ENCODE results near the gene TXNRD3. TPM values are rescaled to one million over a fixed set of nuclear protein-coding genes. Genes with fewer than 3 reads are reported as not detected.

Gene TXNRD3
- polyA plus RNA-seq, 1 of the 3 experiments (the other 2 are of a cell fraction) = 4.7 TPM

GRCh38 chr3:126655887-126656286, 963 bp upstream of the TXNRD3 start:
- Histone ChIP-seq H3K9me3 (no peaks in the 10 kb centered on the region), H3K4me2 (no peak overlapping the region), H3K36me3 (replicated peaks in 1 of 2; ENCODE audit: control insufficient read depth in 1 of 2, insufficient read depth in 2 of 2, low read length in 1 of 2) (peaks cover 0 to 2% of the 10 kb centered on the region in 2 experiments), H3K4me3 (ENCODE audit: low read depth in 2 of 2, low read length in 1 of 2) (no peak overlapping the region), H3K27me3 (ENCODE audit: insufficient read depth) (no peaks in the 10 kb centered on the region; the same call in 1 of the 2 replicates), H3K9me2 (no peaks in the 10 kb centered on the region), H2AFZ (ENCODE audit: low read depth) (no peak overlapping the region), H3K79me2 (ENCODE audit: insufficient read depth) (no peaks in the 10 kb centered on the region), H3F3A (replicated peaks; ENCODE audit: insufficient read depth) (no peaks in the 10 kb centered on the region), H4K20me1 (ENCODE audit: insufficient read depth) (no peaks in the 10 kb centered on the region), H3K9ac (no peak overlapping the region), H3K4me1 (ENCODE audit: control insufficient read depth in 1 of 2, insufficient read depth in 2 of 2, low read depth in 1 of 2, low read length in 1 of 2) (peaks cover 0 to 9% of the 10 kb centered on the region in 2 experiments; a peak in 2 of 4 replicates), H3K27ac (ENCODE audit: low read depth in 2 of 2, low read length in 1 of 2) (no peak overlapping the region)
- no peak for DNase-seq
- no peak for TF ChIP-seq POLR2AphosphoS5 (IDR thresholded peaks at IDR 0.05; ENCODE audit: low read depth, low read length)
- TF ChIP-seq RFX5 (IDR thresholded peaks at IDR 0.05; ENCODE audit: low read length) = no peak
- no peak for TF ChIP-seq SMC3 (IDR thresholded peaks at IDR 0.05; ENCODE audit: low read depth, low read length)
- no peak for TF ChIP-seq GATA2 (CRISPR knock-in tag; IDR thresholded peaks at IDR 0.05)
- no peak for TF ChIP-seq REST (IDR thresholded peaks at IDR 0.05; ENCODE audit: low read depth, low read length)
- TF ChIP-seq ELF1 (IDR thresholded peaks at IDR 0.05) = no peak
- TF ChIP-seq RCOR1 (IDR thresholded peaks at IDR 0.05; ENCODE audit: low read length) = no peak
- TF ChIP-seq EZH2phosphoT487 (IDR thresholded peaks at IDR 0.05; ENCODE audit: borderline replicate concordance, low read depth) = no peak
- CTCF ChIA-PET = interaction anchor here (0.6 to 3.0 kb wide), 4 partner anchors 12 to 888 kb away, joined by 3 to 17 read pairs (median 4); no protein-coding TSS in a partner anchor
- POLR2A ChIA-PET = interaction anchor here (1.7 kb wide), 1 partner anchor 17 kb away, joined by 5 read pairs; no protein-coding TSS in a partner anchor
- 89% methylated on average over 11 of the region's 11 CpGs for WGBS (ENCODE audit: low lambda C conversion rate)

- Histone ChIP-seq H3K79me2 (ENCODE audit: insufficient read depth) (peaks cover 17% of the 10 kb centered on the region), H3K9me3 (no peaks in the 10 kb centered on the region), H3K4me1 (ENCODE audit: control insufficient read depth in 1 of 2, insufficient read depth in 2 of 2, low read depth in 1 of 2, low read length in 1 of 2) (peaks cover 0 to 3% of the 10 kb centered on the region in 2 experiments; a peak in 2 of 4 replicates), H3K36me3 (replicated peaks in 1 of 2; ENCODE audit: control insufficient read depth in 1 of 2, insufficient read depth in 2 of 2, low read length in 1 of 2) (peaks cover 6 to 8% of the 10 kb centered on the region in 2 experiments), H3K4me2 (no peak overlapping the region), H3K9ac (no peak overlapping the region), H4K20me1 (ENCODE audit: insufficient read depth) (no peaks in the 10 kb centered on the region), H3F3A (replicated peaks; ENCODE audit: insufficient read depth) (peaks cover 4% of the 10 kb centered on the region), H3K4me3 (ENCODE audit: low read depth in 2 of 2, low read length in 1 of 2) (no peak overlapping the region), H3K9me2 (no peaks in the 10 kb centered on the region), H2AFZ (ENCODE audit: low read depth) (no peak overlapping the region), H3K27ac (ENCODE audit: low read depth in 2 of 2, low read length in 1 of 2) (no peak overlapping the region), H3K27me3 (ENCODE audit: insufficient read depth) (no peaks in the 10 kb centered on the region)
- ChIA-PET POLR2A (no interaction called here), CTCF (no interaction called here)
- no peak for DNase-seq
- WGBS (ENCODE audit: low lambda C conversion rate) = 67% methylated on average over 2 of the region's 2 CpGs
- TF ChIP-seq RXRA (IDR thresholded peaks at IDR 0.05; ENCODE audit: borderline replicate concordance, low read depth) (no peak), GATA2 (CRISPR knock-in tag; IDR thresholded peaks at IDR 0.05) (no peak), FOXJ3 (CRISPR knock-in tag; IDR thresholded peaks at IDR 0.05) (no peak), NRF1 (IDR thresholded peaks at IDR 0.05; ENCODE audit: low read depth, low read length) (no peak), NFIC (IDR thresholded peaks at IDR 0.05; ENCODE audit: borderline replicate concordance) (no peak), FOSL2 (IDR thresholded peaks at IDR 0.05; ENCODE audit: borderline replicate concordance, low read depth) (no peak), CHD2 (IDR thresholded peaks at IDR 0.05; ENCODE audit: low read length, partially characterized antibody) (no peak), JUND (IDR thresholded peaks at IDR 0.05) (no peak), MEF2A (IDR thresholded peaks at IDR 0.05; ENCODE audit: borderline replicate concordance, low read depth) (no peak), PBX3 (IDR thresholded peaks at IDR 0.05) (no peak), TCF12 (IDR thresholded peaks at IDR 0.05) (no peak), IRF3 (IDR thresholded peaks at IDR 0.05; ENCODE audit: low read depth, low read length) (no peak), TEAD4 (IDR thresholded peaks at IDR 0.05; ENCODE audit: borderline replicate concordance, insufficient read depth) (no peak)
Observed at GRCh38 chr3:126649556-126650092, 5.3 kb downstream of the TXNRD3 start.
